Measurements from ENCODE around the gene CSAD.

The CSAD gene

DNA sequence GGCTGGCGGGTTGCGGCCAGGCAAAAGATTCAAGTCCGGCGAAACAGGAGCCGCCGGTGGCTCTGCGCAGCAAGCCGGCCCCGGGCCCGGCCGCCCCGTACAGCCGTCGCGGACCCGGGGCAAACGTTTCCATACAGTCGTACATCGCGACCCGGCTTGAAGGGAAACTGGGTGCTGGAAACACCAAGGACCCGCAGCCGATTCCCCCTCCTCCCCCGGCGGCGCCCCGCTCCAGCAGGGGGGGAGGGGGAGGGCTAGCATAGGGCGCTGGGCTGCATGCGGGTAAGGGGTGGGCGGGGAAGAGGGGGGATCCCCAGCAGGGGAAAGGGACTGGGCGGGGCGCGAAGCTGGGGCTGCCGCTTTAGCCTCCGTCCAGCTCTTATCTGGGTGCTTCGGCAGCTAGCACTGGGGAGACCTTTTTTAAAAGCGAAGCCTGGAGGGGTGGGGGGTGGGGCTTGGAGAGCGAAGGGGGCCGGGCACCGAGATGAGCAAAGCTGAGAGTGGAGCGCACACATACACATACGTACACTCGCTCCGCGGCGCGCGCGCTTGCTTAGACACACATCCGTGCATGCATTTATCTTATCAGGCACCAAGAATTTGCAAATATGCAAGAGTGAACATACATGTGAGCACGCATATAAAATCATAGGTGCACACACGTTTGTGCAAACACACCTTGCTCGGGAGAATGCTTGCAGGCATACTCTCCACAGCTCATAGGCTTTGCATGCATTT is 39.4 kb upstream of the CSAD start:
- Histone ChIP-seq H3K4me1 (ENCODE audit: control insufficient read depth, insufficient read depth, low read depth, low read length) (peaks cover 37% of the 10 kb centered on the region), H2BK12ac (ENCODE audit: low read length in 2 of 2) (peak overlapping the region in 1 of 2 experiments; percentile 17), H3K9ac (ENCODE audit: low read length) (peak overlapping the region; percentile 91), H2BK120ac (ENCODE audit: low read depth, low read length) (peak overlapping the region; percentile 62), H3K4ac (ENCODE audit: low read depth in 1 of 2, low read length in 2 of 2) (peak overlapping the region; percentile 0 to 15), H2BK5ac (ENCODE audit: low read depth, low read length, poor library complexity, severe bottlenecking) (no peak overlapping the region), H3K27ac (ENCODE audit: low read length, poor library complexity, severe bottlenecking) (peak overlapping the region; percentile 52), H2AK5ac (ENCODE audit: low read length, severe bottlenecking) (no peak overlapping the region), H3K4me3 (ENCODE audit: insufficient read depth in 1 of 2, low read depth in 1 of 2, low read length in 2 of 2) (peak overlapping the region; percentile 49 to 87), H3K14ac (ENCODE audit: low read length in 2 of 2) (no peak overlapping the region), H2BK15ac (ENCODE audit: low read depth, poor library complexity, severe bottlenecking) (peak overlapping the region; percentile 54), H3K9me3 (ENCODE audit: control insufficient read depth, low read length) (no peaks in the 10 kb centered on the region), H3K79me1 (replicated peaks; ENCODE audit: low read length, poor library complexity, severe bottlenecking) (peaks cover 11% of the 10 kb centered on the region), H3K36me3 (ENCODE audit: control insufficient read depth in 1 of 2, insufficient read depth in 2 of 2, low read depth in 1 of 2, low read length in 2 of 2) (peaks cover 6 to 10% of the 10 kb centered on the region in 2 experiments), H3K4me2 (ENCODE audit: low read length, poor library complexity, severe bottlenecking) (peak overlapping the region; percentile 64), H4K91ac (ENCODE audit: low read length) (peak overlapping the region; percentile 71), H4K8ac (ENCODE audit: low read length) (peak overlapping the region; percentile 50), H3K18ac (ENCODE audit: low read depth in 1 of 2, low read length in 2 of 2) (peak overlapping the region; percentile 6 to 37), H3K27me3 (ENCODE audit: control insufficient read depth in 1 of 2, insufficient read depth in 1 of 2, low read length in 2 of 2) (no peaks in the 10 kb centered on the region), H3K23ac (ENCODE audit: low read length in 2 of 2) (no peak overlapping the region), H2AFZ (ENCODE audit: low read depth, low read length) (no peak overlapping the region)
- DNase-seq, result peak; percentile 91
- WGBS, result under 1% methylated on average over 47 of the region's 53 CpGs

DNA sequence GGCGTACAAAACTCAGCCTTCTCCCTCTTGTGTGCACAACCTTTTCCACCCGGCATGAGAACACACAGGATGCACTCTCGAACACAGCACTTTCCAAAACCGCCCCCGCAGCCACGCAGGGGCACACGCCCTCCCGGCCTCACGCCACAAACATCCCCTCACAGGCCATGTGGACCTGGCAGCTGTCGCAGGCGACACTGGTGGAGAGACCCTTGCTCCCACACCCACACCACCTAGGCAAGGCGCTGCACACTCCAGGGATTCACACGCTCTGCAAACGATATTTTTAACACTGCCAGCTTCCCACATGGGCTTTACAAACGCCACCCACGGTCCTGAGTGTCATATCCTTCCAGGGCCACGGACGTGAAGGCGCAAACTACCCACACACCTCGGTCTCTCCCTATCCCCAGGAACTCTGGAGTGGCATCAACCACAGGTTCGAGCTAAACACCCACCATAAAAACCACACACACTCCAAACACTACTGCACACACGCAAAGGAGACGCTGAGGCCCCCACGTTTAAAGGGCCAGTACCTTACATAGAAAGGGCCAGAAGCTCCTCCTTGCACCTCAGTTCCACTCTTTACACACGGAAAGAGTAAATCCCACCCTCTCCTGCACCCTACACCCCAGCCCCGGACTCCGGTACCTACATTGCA is 38.7 kb upstream of the CSAD start:
- H4K8ac ChIP-seq (ENCODE audit: low read length), result peak overlapping the region; percentile 27
- H3K18ac ChIP-seq (ENCODE audit: low read depth in 1 of 2, low read length in 2 of 2), result peak overlapping the region; percentile 41 to 59
- H3K4me2 ChIP-seq (ENCODE audit: low read length, poor library complexity, severe bottlenecking), result peak overlapping the region; percentile 64
- peak overlapping the region; percentile 54 for H2BK15ac ChIP-seq (ENCODE audit: low read depth, poor library complexity, severe bottlenecking)
- H2BK12ac ChIP-seq (ENCODE audit: low read length in 2 of 2), result peak overlapping the region; percentile 19 to 28
- H3K27me3 ChIP-seq (ENCODE audit: control insufficient read depth in 1 of 2, insufficient read depth in 1 of 2, low read length in 2 of 2), result no peaks in the 10 kb centered on the region
- H2AK5ac ChIP-seq (ENCODE audit: low read length, severe bottlenecking), result no peak overlapping the region
- under 1% methylated on average over 27 of the region's 27 CpGs for WGBS
- H3K9ac ChIP-seq (ENCODE audit: low read length), result peak overlapping the region; percentile 91
- peak overlapping the region; percentile 15 to 33 for H3K4ac ChIP-seq (ENCODE audit: low read depth in 1 of 2, low read length in 2 of 2)
- H3K23ac ChIP-seq (ENCODE audit: low read length in 2 of 2), result peak overlapping the region in 1 of 2 experiments; percentile 8
- H2AFZ ChIP-seq (ENCODE audit: low read depth, low read length), result no peak overlapping the region
- no peaks in the 10 kb centered on the region for H3K9me3 ChIP-seq (ENCODE audit: control insufficient read depth, low read length)
- H3K14ac ChIP-seq (ENCODE audit: low read length in 2 of 2), result peak overlapping the region in 1 of 2 experiments; percentile 14
- DNase-seq, result peak; percentile 88
- peaks cover 34% of the 10 kb centered on the region for H3K4me1 ChIP-seq (ENCODE audit: control insufficient read depth, insufficient read depth, low read depth, low read length)
- peaks cover 13 to 16% of the 10 kb centered on the region in 2 experiments for H3K36me3 ChIP-seq (ENCODE audit: control insufficient read depth in 1 of 2, insufficient read depth in 2 of 2, low read depth in 1 of 2, low read length in 2 of 2)
- H2BK120ac ChIP-seq (ENCODE audit: low read depth, low read length), result no peak overlapping the region
- peak overlapping the region; percentile 49 to 87 for H3K4me3 ChIP-seq (ENCODE audit: insufficient read depth in 1 of 2, low read depth in 1 of 2, low read length in 2 of 2)
- H4K91ac ChIP-seq (ENCODE audit: low read length), result peak overlapping the region; percentile 97
- H3K27ac ChIP-seq (ENCODE audit: low read length, poor library complexity, severe bottlenecking), result no peak overlapping the region
- no peak overlapping the region for H2BK5ac ChIP-seq (ENCODE audit: low read depth, low read length, poor library complexity, severe bottlenecking)
- H3K79me1 ChIP-seq (replicated peaks; ENCODE audit: low read length, poor library complexity, severe bottlenecking), result peaks cover 11% of the 10 kb centered on the region

DNA sequence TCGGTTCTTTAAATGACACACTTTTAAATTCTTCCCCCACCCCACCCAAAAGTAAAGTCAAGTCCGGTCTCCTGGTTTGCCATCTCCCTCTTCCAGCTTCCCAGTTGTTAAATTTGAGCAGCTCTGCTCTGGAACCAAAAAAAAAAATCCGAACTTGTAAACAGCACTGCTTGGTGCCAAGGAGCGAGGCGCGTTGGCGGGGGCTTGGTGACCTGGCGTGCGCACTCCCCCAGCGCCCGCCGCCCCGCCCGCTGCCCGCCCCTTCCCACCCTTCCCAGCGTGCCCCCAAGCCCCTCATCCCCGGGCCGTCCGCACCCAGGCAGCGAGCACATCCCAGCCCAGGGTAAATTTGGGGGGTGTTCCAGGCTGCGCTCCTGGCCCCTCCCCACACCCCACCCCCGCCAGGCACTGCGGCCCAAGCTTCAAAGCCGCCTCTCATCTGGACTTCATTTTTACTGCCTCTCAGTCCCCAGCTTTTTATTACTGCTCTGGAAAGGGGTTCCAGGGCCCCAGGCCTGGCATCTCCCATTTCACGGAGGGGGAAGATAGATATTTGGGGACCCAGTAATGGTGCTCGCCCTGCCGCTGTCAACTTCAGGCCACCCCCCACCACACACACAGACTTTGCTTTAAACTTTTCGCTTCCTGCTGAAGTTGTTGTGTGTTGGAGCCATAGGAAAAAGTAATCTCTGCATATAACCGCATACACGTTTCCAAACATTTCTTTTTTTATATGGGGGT is 38.0 kb upstream of the CSAD start:
- WGBS, result 6% methylated on average over 19 of the region's 30 CpGs
- Histone ChIP-seq H3K4me2 (ENCODE audit: low read length, poor library complexity, severe bottlenecking) (peak overlapping the region; percentile 64), H3K79me1 (replicated peaks; ENCODE audit: low read length, poor library complexity, severe bottlenecking) (peaks cover 11% of the 10 kb centered on the region), H2AFZ (ENCODE audit: low read depth, low read length) (no peak overlapping the region), H3K4me1 (ENCODE audit: control insufficient read depth, insufficient read depth, low read depth, low read length) (peaks cover 30% of the 10 kb centered on the region), H3K27ac (ENCODE audit: low read length, poor library complexity, severe bottlenecking) (no peak overlapping the region), H3K9me3 (ENCODE audit: control insufficient read depth, low read length) (no peaks in the 10 kb centered on the region), H3K36me3 (ENCODE audit: control insufficient read depth in 1 of 2, insufficient read depth in 2 of 2, low read depth in 1 of 2, low read length in 2 of 2) (peaks cover 21 to 23% of the 10 kb centered on the region in 2 experiments), H3K14ac (ENCODE audit: low read length in 2 of 2) (no peak overlapping the region), H3K4me3 (ENCODE audit: insufficient read depth in 1 of 2, low read depth in 1 of 2, low read length in 2 of 2) (peak overlapping the region in 1 of 2 experiments; percentile 87), H3K9ac (ENCODE audit: low read length) (peak overlapping the region; percentile 91), H2BK120ac (ENCODE audit: low read depth, low read length) (peak overlapping the region; percentile 9), H2AK5ac (ENCODE audit: low read length, severe bottlenecking) (no peak overlapping the region), H4K91ac (ENCODE audit: low read length) (peak overlapping the region; percentile 40), H3K4ac (ENCODE audit: low read depth in 1 of 2, low read length in 2 of 2) (peak overlapping the region; percentile 69 to 71), H3K27me3 (ENCODE audit: control insufficient read depth in 1 of 2, insufficient read depth in 1 of 2, low read length in 2 of 2) (no peaks in the 10 kb centered on the region), H4K8ac (ENCODE audit: low read length) (peak overlapping the region; percentile 56), H2BK5ac (ENCODE audit: low read depth, low read length, poor library complexity, severe bottlenecking) (no peak overlapping the region), H2BK15ac (ENCODE audit: low read depth, poor library complexity, severe bottlenecking) (no peak overlapping the region), H3K18ac (ENCODE audit: low read depth in 1 of 2, low read length in 2 of 2) (peak overlapping the region in 1 of 2 experiments; percentile 16), H2BK12ac (ENCODE audit: low read length in 2 of 2) (no peak overlapping the region), H3K23ac (ENCODE audit: low read length in 2 of 2) (no peak overlapping the region)
- no peak for DNase-seq
